ENCODE data around the gene PTPRK.

DNA sequence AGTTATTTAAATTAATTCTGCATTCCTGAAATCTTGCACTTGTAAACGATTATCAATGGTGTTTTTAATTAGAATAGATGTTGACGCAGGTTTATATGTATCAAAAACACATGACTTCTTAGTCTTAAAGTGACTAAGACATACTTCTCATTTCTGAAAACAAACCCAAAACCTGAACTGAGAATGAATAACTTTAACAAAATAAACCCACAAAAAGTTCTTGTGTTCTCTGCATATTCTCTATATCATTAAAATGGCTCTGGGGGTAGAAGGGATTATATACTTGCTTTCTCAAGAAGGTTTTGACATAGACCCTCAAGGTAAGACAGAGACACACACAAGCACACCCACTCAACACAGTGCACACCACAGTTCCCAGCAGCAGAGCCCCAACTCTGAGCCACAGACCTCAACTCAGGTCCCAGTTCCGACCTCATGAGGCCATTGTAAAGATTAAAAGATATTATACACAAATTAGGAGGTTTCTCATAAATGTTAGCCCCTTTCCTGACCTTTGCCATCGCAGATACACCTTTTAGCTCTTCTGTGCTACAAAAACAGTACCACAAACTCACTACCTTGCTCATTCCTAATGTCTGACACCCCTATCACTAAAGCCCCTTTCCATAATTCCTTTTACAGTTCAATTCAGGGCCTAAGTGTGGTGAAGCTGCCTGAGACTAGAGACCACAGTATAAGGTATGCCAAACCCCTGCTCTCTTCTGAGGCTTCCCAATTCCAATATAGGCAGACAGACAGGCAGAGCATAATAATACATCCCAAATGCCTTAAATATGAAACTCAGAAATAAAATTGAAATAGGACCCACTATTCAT is 267.8 kb downstream of the PTPRK start:
- TF ChIP-seq POLR2A (IDR thresholded peaks at IDR 0.05; ENCODE audit: low read length) (no peak), GATA1 (IDR thresholded peaks at IDR 0.05; ENCODE audit: low read depth, low read length) (no peak)

All from erythroblast (primary cell).